ENCODE data around the gene NOS3.

DNA sequence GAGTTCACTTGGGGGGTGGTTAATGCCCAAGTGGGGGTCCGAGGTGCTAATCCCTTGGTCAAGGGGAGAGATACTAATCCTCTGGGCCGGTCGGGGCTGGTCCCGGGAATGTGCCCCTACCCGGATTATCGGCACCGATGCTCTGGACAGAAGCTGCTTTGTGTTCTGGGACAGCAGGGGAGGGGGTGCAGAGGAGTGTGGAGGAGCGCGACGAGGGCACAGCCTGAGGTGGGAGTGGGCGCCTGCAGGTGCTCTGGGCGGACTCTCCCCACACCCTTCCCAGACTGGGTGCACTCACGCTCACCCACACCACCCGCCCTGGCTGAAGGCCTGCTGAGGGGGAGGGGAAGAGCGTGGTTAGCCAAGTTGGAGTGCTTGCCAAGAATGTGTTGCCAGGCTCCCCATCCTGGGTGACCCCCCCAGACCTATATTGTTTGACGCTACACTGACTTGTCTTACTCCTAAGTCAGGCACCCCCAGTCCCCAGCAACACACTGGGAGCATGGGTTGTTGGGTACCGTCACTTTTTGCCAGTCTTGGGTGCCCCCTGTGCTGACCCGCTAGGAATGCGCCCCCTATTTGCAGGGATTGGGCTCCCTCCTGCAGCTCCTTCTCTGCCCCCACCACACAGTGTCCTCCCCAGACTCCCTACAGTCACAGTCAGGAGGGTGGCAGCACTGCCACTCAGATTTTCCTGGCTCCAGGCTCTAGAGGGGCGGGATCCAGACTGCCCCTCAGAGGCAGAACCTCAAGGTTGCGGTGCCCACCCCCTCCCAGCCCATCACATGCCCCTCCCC, 69.8 kb downstream of the NOS3 start:
- TF ChIP-seq EZH2 (IDR thresholded peaks at IDR 0.05; ENCODE audit: low read depth): no peak
- TF ChIP-seq, protein P1, sequence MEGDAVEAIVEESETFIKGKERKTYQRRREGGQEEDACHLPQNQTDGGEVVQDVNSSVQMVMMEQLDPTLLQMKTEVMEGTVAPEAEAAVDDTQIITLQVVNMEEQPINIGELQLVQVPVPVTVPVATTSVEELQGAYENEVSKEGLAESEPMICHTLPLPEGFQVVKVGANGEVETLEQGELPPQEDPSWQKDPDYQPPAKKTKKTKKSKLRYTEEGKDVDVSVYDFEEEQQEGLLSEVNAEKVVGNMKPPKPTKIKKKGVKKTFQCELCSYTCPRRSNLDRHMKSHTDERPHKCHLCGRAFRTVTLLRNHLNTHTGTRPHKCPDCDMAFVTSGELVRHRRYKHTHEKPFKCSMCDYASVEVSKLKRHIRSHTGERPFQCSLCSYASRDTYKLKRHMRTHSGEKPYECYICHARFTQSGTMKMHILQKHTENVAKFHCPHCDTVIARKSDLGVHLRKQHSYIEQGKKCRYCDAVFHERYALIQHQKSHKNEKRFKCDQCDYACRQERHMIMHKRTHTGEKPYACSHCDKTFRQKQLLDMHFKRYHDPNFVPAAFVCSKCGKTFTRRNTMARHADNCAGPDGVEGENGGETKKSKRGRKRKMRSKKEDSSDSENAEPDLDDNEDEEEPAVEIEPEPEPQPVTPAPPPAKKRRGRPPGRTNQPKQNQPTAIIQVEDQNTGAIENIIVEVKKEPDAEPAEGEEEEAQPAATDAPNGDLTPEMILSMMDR (conservative IDR thresholded peaks at IDR 0.05): no peak

All from PC-9 (cell line).